Adipocyte (in vitro differentiated cells): ENCODE results near the gene VEGFA.

Experiments
- DNase-seq: peaks from one replicate; pipeline ENCODE4 v3.0.0-alpha.2; 2015; ENCODE audit warnings: low read depth
- H3K27me3 ChIP-seq: replicated peaks from 2 replicates; pipeline ENCODE4 v1.7.0; 2013; ENCODE audit warnings: mild to moderate bottlenecking, low read length, moderate library complexity; ENCODE audit not compliant: control insufficient read depth, insufficient read depth
- H3K36me3 ChIP-seq: 2 replicates; pipeline ENCODE4 v1.7.0; 2013; ENCODE audit warnings: low read length, mild to moderate bottlenecking, moderate library complexity; ENCODE audit not compliant: control insufficient read depth, insufficient read depth, severe bottlenecking
- H3K4me1 ChIP-seq: 2 replicates; pipeline ENCODE4 v1.7.0; 2013; ENCODE audit warnings: mild to moderate bottlenecking, low read length, moderate library complexity; ENCODE audit not compliant: control insufficient read depth, insufficient read depth
- H3K4me3 ChIP-seq: 2 replicates; pipeline ENCODE4 v1.7.0; 2013; ENCODE audit warnings: mild to moderate bottlenecking, low read length, moderate library complexity
- H3K9ac ChIP-seq: 2 replicates; pipeline ENCODE4 v1.7.0; 2013; ENCODE audit warnings: mild to moderate bottlenecking, low read length, moderate library complexity
- H3K9me3 ChIP-seq: 2 replicates; pipeline ENCODE4 v1.7.0; 2013; ENCODE audit warnings: mild to moderate bottlenecking, low read length, moderate library complexity; ENCODE audit not compliant: control insufficient read depth

Gene VEGFA

GRCh38 chr6:43784049-43784855 is 14.2 kb downstream of the VEGFA start:
- Histone ChIP-seq H3K9ac (no peak overlapping the region), H3K27me3 (no peaks in the 10 kb centered on the region), H3K4me3 (no peak overlapping the region), H3K4me1 (peaks cover 17% of the 10 kb centered on the region), H3K36me3 (peaks cover 75% of the 10 kb centered on the region), H3K9me3 (no peaks in the 10 kb centered on the region)
- DNase-seq = no peak

- H3K36me3 ChIP-seq = peaks cover 64% of the 10 kb centered on the region
- H3K9me3 ChIP-seq = no peaks in the 10 kb centered on the region
- no peak overlapping the region for H3K9ac ChIP-seq
- peaks cover 27% of the 10 kb centered on the region for H3K4me1 ChIP-seq
- no peak overlapping the region for H3K4me3 ChIP-seq
- DNase-seq = no peak
- H3K27me3 ChIP-seq = no peaks in the 10 kb centered on the region
Observed at GRCh38 chr6:43785220-43785752, 15.3 kb downstream of the VEGFA start.

- H3K9me3 ChIP-seq = no peaks in the 10 kb centered on the region
- peaks cover 31% of the 10 kb centered on the region for H3K4me1 ChIP-seq
- H3K36me3 ChIP-seq = peaks cover 58% of the 10 kb centered on the region
- no peak for DNase-seq
- H3K27me3 ChIP-seq = no peaks in the 10 kb centered on the region
- H3K9ac ChIP-seq = no peak overlapping the region
- H3K4me3 ChIP-seq = no peak overlapping the region
Observed at GRCh38 chr6:43785904-43786303, 15.9 kb downstream of the VEGFA start.

GRCh38 chr6:43786664-43787329 is 16.8 kb downstream of the VEGFA start:
- no peak overlapping the region for H3K9ac ChIP-seq
- H3K9me3 ChIP-seq = no peaks in the 10 kb centered on the region
- no peaks in the 10 kb centered on the region for H3K27me3 ChIP-seq
- no peak for DNase-seq
- H3K36me3 ChIP-seq = peaks cover 49% of the 10 kb centered on the region
- no peak overlapping the region for H3K4me3 ChIP-seq
- peaks cover 31% of the 10 kb centered on the region for H3K4me1 ChIP-seq

- DNase-seq = no peak
Observed at GRCh38 chr6:43788301-43788700, 18.3 kb downstream of the VEGFA start.

GRCh38 chr6:43789447-43789846 is 19.4 kb downstream of the VEGFA start:
- Histone ChIP-seq H3K4me1 (peaks cover 31% of the 10 kb centered on the region), H3K9ac (peak overlapping the region; percentile 8), H3K27me3 (no peaks in the 10 kb centered on the region), H3K9me3 (no peaks in the 10 kb centered on the region), H3K4me3 (no peak overlapping the region), H3K36me3 (peaks cover 23% of the 10 kb centered on the region)
- no peak for DNase-seq

More at GRCh38 chr6:43788301-43788700, 18.3 kb downstream of the VEGFA start:
- no peak overlapping the region for H3K9ac ChIP-seq
- peaks cover 31% of the 10 kb centered on the region for H3K4me1 ChIP-seq
- no peaks in the 10 kb centered on the region for H3K9me3 ChIP-seq
- no peak overlapping the region for H3K4me3 ChIP-seq
- no peaks in the 10 kb centered on the region for H3K27me3 ChIP-seq
- peaks cover 34% of the 10 kb centered on the region for H3K36me3 ChIP-seq

GRCh38 chr6:43790031-43790430 is 20.0 kb downstream of the VEGFA start:
- H3K27me3 ChIP-seq = no peaks in the 10 kb centered on the region
- H3K9me3 ChIP-seq = no peaks in the 10 kb centered on the region
- H3K9ac ChIP-seq = peak overlapping the region; percentile 8
- peaks cover 31% of the 10 kb centered on the region for H3K4me1 ChIP-seq
- peak overlapping the region; percentile 25 for H3K4me3 ChIP-seq
- H3K36me3 ChIP-seq = peaks cover 18% of the 10 kb centered on the region
- DNase-seq = peak; percentile 95

- Histone ChIP-seq H3K4me3 (no peak overlapping the region), H3K27me3 (no peaks in the 10 kb centered on the region), H3K9ac (no peak overlapping the region), H3K36me3 (no peaks in the 10 kb centered on the region), H3K9me3 (no peaks in the 10 kb centered on the region), H3K4me1 (peaks cover 31% of the 10 kb centered on the region)
- DNase-seq = no peak
Observed at GRCh38 chr6:43791745-43792422, 21.9 kb downstream of the VEGFA start.

GRCh38 chr6:43793154-43793874 is 23.3 kb downstream of the VEGFA start:
- Histone ChIP-seq H3K27me3 (no peaks in the 10 kb centered on the region), H3K4me3 (no peak overlapping the region), H3K9ac (no peak overlapping the region), H3K4me1 (peaks cover 36% of the 10 kb centered on the region), H3K36me3 (no peaks in the 10 kb centered on the region), H3K9me3 (no peaks in the 10 kb centered on the region)
- no peak for DNase-seq

- no peak for DNase-seq
- H3K9ac ChIP-seq = no peak overlapping the region
- no peaks in the 10 kb centered on the region for H3K36me3 ChIP-seq
- no peak overlapping the region for H3K4me3 ChIP-seq
- peaks cover 37% of the 10 kb centered on the region for H3K4me1 ChIP-seq
- no peaks in the 10 kb centered on the region for H3K9me3 ChIP-seq
- no peaks in the 10 kb centered on the region for H3K27me3 ChIP-seq
Observed at GRCh38 chr6:43793875-43794242, 23.8 kb downstream of the VEGFA start.
